ENCODE results near the gene NFAT5.
A peak's percentile ranks its signal among the peaks of the same experiment; 100 is the strongest.
"Not testable (repeated sequence)": the region's sequence is repeated elsewhere in the genome, so short reads cannot be mapped to it uniquely, and the experiment has no call there.

NFAT5 gene

DNA sequence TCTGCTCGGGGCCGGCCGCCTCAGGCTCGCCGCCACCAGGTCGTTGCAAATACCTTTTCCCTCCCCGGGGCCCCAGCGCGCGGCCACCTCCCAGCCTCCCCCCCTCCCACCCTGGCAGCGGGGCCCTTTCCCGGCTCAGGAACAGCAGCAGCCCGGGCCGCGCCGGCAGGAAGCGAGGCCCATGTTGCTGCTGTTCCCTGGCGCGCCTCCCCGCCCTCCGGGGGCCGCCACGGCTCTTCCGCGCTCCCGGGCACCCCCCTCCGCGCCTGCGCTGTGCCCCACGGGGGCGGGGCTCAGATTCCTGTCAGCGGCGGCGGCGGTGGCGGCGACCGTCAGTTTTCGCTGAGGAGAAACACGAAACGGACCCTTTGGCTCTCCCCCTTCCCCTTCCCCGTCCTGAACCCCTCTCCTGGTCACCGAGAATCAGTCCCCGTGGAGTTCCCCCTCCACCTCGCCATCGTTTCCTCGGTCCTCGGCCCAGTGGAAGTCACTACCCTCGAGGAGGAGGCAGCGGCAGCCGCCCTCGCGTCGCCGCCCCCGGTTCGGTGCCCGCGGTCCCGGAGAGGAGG is at the start of gene NFAT5:
Gene NFAT5 (plus strand): TSS at position 296 of the 569 bp plus-strand sequence. CDS start 336 bp downstream, outside the sequence.
- no peaks in the 10 kb centered on the region for H3K27me3 Mint-ChIP-seq
- peaks cover 36% of the 10 kb centered on the region for H3K36me3 Mint-ChIP-seq (ENCODE audit: low read depth)
- peaks cover 67% of the 10 kb centered on the region for H3K4me1 Mint-ChIP-seq (ENCODE audit: low read depth)

DNA sequence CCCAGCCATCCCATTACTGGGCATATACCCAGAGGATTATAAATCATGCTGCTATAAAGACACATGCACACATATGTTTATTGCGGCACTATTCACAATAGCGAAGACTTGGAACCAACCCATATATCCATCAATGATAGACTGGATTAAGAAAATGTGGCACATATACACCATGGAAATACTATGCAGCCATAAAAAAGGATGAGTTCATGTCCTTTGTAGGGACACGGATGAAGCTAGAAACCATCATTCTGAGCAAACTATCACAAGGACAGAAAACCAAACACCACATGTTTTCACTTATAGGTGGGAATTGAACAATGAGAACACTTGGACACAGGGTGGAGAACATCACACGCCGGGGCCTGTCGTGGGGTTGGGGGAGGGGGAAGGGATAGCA is 47.9 kb upstream of the NFAT5 start:
- H3K4me3 Mint-ChIP-seq; H3K27me3 Mint-ChIP-seq; H3K36me3 Mint-ChIP-seq (ENCODE audit: low read depth); H3K27ac Mint-ChIP-seq: not testable (repeated sequence)
- peaks cover 17% of the 10 kb centered on the region for H3K9me3 Mint-ChIP-seq
- H3K4me1 Mint-ChIP-seq (ENCODE audit: low read depth): peaks cover 56% of the 10 kb centered on the region

More for the DNA sequence above, at the start of gene NFAT5:
- Mint-ChIP-seq H3K4me3 (peak within 1 kb of the TSS; percentile 95), H3K27ac (peak within 1 kb of the TSS; percentile 99), H3K9me3 (no peaks in the 10 kb centered on the region)

DNA sequence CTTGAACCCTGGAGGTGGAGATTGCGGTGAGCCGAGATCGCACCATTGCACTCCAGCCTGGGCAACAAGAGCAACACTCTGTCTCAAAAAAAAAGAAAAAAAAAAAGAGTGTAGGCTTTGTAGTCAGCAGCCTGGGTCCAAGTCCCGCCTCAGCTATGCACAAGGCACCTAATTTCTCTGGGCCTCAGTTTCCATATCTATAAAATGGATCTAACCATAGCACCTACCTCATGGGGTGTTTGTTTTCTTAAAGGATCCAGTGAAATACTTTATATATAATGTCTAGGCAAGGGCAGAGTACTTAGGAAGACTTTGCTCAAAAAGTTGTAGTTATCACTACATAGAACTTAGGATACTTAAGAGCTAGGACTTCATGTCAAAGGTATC is 45.4 kb upstream of the NFAT5 start:
- Mint-ChIP-seq H3K9me3 (peaks cover 11% of the 10 kb centered on the region), H3K36me3 (ENCODE audit: low read depth) (peaks cover 5% of the 10 kb centered on the region), H3K27ac (peak overlapping the region; percentile 95), H3K4me3 (peak overlapping the region; percentile 51), H3K27me3 (no peaks in the 10 kb centered on the region), H3K4me1 (ENCODE audit: low read depth) (peaks cover 41% of the 10 kb centered on the region)

DNA sequence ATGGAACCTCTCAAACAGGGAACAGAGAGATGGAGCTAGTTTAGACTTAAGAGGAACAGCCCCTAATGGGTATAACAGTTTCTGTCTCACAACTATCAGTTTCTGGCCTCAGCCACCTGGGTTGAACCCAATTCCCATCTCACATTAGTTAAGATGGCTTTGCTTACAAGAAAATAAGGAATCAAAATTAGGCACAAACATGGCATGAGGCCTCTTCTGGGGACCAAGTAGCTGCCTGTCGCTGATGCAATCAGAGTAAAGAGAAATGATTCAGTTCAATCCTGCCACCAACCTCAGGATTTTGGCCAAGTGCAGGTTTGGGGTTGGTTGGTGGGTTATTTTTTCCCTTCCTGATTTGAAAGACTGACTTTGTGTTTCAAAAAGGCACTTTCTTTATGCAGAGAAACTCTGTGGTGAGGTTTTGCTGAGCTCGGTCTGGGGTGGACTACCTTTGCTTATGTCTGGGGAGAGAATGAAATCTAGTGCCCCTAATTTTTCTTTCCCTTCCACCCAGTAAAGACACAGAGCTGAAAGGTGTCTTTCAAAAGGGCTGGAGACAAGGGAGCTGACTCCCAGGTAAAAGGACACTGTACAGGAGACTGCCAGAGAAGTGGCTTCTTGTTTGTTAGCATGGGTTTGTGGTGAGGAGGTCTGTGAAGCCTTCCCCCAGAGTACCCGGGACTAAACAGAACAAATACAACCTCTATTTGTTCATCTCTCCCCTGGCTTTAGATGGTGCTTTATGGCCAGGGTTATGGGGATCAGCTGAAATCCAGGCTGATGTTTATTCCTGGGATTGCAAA is 44.8 kb upstream of the NFAT5 start:
- no peaks in the 10 kb centered on the region for H3K27me3 Mint-ChIP-seq
- H3K9me3 Mint-ChIP-seq: peaks cover 11% of the 10 kb centered on the region
- peaks cover 35% of the 10 kb centered on the region for H3K4me1 Mint-ChIP-seq (ENCODE audit: low read depth)
- H3K27ac Mint-ChIP-seq: peak overlapping the region; percentile 95
- peaks cover 5% of the 10 kb centered on the region for H3K36me3 Mint-ChIP-seq (ENCODE audit: low read depth)
- H3K4me3 Mint-ChIP-seq: peak overlapping the region; percentile 51

DNA sequence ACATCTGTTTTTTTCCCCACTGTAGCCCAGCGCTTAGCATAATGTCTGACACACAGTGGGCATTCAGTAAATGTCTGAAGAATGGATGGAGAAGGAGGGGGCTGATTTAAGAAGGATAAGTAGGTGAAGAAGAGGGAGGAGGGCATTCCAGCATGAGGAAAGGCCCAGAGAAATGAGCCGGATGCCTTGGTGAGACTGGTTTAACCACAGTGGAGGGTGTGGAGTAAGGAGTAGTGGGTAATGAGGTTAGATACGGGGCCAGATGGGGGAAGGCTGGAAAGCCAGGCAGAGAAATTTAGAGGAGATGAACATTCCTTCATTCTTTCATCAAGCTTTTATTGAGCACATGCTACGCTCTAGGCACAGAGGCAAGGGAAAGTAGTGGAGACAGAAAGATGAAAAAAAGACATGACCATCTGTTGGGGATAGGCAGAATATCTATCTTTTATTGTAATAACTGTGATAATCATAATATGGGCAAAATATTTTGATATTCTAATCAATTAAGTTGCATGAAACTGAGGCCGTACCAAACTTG is 43.7 kb upstream of the NFAT5 start:
- Mint-ChIP-seq H3K36me3 (ENCODE audit: low read depth) (peaks cover 5% of the 10 kb centered on the region), H3K4me1 (ENCODE audit: low read depth) (peaks cover 33% of the 10 kb centered on the region), H3K27ac (peak overlapping the region; percentile 69), H3K9me3 (peaks cover 11% of the 10 kb centered on the region), H3K27me3 (no peaks in the 10 kb centered on the region), H3K4me3 (no peak overlapping the region)

DNA sequence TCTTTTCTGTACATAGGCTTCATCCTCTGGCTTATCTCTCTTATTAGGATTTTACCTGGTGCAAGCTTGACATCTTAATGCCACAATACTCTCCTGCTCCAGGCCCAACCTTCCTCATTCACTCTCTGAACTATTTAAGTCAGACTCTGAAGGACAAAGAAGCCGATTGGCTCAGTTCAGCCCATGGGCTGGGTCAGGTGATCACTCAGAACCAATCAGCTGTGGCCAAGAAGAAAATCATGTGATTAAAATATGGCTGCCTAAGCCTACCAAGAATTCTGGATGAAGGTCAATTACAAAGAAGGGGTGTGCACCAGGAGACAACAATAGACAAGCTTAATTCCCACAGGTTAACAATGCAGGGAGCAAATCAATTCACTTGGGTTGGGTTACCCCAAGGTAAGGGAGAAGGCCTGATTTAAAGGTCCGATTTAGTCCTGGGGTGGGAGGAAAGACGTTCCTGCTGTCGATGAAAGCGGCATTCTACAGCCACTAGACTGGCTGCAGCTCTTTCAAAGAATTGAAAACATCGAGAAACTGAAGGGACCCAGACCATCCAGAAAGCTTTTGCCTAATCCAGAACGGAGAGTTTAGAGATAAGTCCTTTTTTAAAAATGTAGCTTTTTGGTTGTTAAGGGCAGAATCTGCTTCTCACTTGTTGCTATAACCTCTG is 42.9 kb upstream of the NFAT5 start:
- Mint-ChIP-seq H3K27ac (peak overlapping the region; percentile 69), H3K4me1 (ENCODE audit: low read depth) (peaks cover 33% of the 10 kb centered on the region), H3K36me3 (ENCODE audit: low read depth) (peaks cover 5% of the 10 kb centered on the region), H3K4me3 (peak overlapping the region; percentile 27), H3K27me3 (no peaks in the 10 kb centered on the region), H3K9me3 (peaks cover 11% of the 10 kb centered on the region)

DNA sequence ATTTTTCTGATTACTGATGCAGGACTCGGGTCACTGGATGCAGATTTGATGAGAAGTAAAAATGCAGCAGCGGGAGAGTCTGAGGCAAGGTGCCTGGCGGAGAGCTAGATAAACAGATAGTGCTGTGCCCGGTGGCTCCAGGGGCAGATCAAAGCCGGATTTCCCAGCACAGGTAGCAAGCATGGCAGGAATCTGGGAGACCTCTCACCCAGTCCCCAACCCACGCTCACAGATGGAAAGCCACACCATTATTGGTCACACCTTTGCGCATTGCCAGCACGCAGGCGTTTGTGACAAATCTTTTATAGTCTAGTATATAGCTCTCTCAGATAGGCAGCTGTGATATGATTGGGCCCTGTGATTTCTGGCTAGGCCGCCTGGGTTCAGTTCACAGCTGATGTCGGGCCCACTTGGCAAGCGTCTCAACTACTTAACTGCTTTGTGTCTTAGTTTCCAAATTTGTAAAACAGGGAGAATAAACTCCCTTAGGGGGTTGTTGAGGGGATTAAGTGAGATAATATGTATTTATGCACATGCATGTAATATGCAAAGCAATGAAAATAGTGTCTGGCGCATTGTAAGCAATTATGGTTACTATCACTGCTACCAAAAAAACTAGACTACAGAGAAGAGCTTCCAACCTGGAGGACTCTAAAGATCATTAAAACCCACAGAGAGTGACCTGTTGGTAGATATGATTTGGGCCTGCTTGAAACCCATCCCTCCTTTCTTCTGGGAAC is 42.0 kb upstream of the NFAT5 start:
- peaks cover 11% of the 10 kb centered on the region for H3K9me3 Mint-ChIP-seq

DNA sequence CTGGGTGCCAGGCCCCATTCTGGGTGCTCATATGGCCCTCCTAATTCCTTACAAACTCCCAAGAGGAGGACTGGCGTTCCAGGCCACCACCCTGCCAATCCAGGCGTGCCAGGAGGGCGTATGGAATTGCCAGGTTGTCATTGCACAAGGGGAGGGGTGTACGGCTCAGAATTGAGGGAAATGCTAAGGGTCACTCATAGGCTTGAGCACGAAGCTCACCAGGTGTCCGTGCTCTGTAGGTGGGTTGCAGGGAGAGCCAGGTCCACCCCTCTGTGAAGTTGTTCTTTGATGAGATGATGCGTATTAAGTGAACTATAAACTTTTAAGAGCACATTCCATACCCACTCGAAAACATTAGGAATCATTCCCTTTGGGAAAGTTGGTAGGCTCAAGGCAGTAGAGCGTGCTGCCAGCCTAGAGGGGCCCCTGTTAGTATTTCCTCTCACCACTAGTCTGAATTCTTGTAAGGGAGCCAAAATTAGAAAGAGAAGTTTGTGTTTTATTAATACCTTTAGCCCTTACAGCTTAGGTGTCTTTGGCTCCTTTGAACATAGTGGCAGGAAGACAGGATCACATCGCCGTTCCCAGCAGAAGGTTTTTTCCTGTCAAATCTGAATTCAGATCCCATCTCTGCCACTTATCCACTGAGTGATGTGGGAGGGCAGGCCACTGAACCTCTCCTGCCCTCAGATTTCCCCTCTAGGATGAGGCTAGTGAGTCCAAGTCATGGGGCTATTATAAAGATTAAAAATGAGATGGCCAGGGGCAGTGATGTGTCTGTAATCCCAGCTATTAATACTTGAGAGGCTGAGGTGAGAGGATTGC is 38.7 kb upstream of the NFAT5 start:
- H3K4me3 Mint-ChIP-seq: no peak overlapping the region
- no peak overlapping the region for H3K27ac Mint-ChIP-seq
- peaks cover 9% of the 10 kb centered on the region for H3K9me3 Mint-ChIP-seq
- H3K27me3 Mint-ChIP-seq: no peaks in the 10 kb centered on the region
- H3K4me1 Mint-ChIP-seq (ENCODE audit: low read depth): peaks cover 37% of the 10 kb centered on the region
- H3K36me3 Mint-ChIP-seq (ENCODE audit: low read depth): peaks cover 5% of the 10 kb centered on the region

More for the DNA sequence above, 42.0 kb upstream of the NFAT5 start:
- peaks cover 5% of the 10 kb centered on the region for H3K36me3 Mint-ChIP-seq (ENCODE audit: low read depth)
- H3K27me3 Mint-ChIP-seq: no peaks in the 10 kb centered on the region
- no peak overlapping the region for H3K27ac Mint-ChIP-seq
- H3K4me1 Mint-ChIP-seq (ENCODE audit: low read depth): peaks cover 33% of the 10 kb centered on the region
- no peak overlapping the region for H3K4me3 Mint-ChIP-seq

GRCh38 chr16:69531988-69532387 is 33.8 kb upstream of the NFAT5 start:
- H3K27me3 Mint-ChIP-seq: no peaks in the 10 kb centered on the region
- H3K4me1 Mint-ChIP-seq (ENCODE audit: low read depth): peaks cover 57% of the 10 kb centered on the region
- H3K9me3 Mint-ChIP-seq: no peaks in the 10 kb centered on the region
- H3K4me3 Mint-ChIP-seq: no peak overlapping the region
- no peak overlapping the region for H3K27ac Mint-ChIP-seq
- H3K36me3 Mint-ChIP-seq (ENCODE audit: low read depth): no peaks in the 10 kb centered on the region

- Mint-ChIP-seq H3K9me3 (no peaks in the 10 kb centered on the region), H3K27me3 (no peaks in the 10 kb centered on the region), H3K4me1 (ENCODE audit: low read depth) (peaks cover 60% of the 10 kb centered on the region), H3K27ac (peak overlapping the region; percentile 12), H3K4me3 (no peak overlapping the region), H3K36me3 (ENCODE audit: low read depth) (no peaks in the 10 kb centered on the region)
Observed at GRCh38 chr16:69532641-69533455, 32.9 kb upstream of the NFAT5 start.

DNA sequence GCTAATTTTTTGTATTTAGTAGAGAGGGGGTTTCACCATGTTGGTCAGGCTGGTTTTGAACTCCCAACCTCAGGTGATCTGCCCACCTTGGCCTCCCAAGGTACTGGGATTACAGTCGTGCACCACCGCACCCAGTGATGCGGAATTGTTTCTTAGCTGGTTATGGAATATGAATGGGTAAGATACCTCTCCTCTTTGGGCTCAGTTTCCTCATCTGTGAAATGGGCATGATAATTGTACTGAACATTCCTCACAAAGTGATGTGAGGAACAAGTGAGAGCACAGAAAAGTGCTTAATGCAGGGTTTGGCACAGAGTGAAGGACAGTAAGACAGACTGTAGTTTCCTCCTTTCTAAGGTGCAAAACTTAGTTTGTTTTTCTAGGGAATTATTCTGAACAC is 31.0 kb upstream of the NFAT5 start:
- Mint-ChIP-seq H3K36me3 (ENCODE audit: low read depth) (no peaks in the 10 kb centered on the region), H3K9me3 (no peaks in the 10 kb centered on the region), H3K4me3 (peak overlapping the region; percentile 17), H3K27ac (peak overlapping the region; percentile 27), H3K4me1 (ENCODE audit: low read depth) (peaks cover 54% of the 10 kb centered on the region), H3K27me3 (no peaks in the 10 kb centered on the region)

DNA sequence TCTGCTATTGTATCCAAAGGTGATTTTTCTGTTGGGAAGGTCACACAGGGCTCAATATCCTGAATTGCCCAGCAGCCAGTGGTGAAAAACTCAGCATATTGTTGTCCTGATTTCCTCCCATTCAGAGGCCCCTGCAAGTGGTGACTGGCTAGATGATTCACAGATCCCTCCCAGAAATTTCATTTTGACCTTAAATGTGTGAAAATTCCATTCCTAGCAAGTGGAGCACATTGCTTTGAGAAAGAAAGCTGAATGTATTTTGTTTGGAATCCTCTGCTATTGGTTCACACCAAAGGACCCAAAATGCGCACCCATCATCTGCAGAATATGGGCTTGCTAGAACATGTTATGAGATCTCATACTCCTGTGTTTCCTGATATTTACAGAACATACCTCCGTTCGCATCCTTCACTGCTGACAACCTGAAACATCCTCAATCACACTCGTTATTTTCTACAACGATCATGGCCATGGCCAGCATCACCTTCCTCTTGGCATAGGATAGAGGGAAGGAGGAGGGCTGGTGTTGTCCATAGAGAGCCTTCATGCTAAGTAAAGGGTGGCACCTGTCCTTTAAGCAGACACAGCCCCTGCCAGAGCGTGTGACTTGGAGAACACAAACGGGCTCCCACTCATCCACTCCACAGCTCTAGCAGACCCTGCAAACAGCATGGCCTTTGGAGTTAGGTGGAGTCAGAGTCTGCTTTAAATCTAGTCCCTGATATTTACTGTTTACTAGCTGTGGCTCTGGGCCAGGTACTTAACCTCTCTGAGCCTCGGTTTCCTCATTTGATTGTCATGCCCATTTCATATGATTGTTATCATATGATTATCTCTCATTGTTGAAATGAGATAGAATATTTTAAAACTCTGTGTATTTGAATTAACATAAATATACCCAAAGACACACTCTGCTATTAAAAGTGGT is 30.4 kb upstream of the NFAT5 start:
- Mint-ChIP-seq H3K9me3 (no peaks in the 10 kb centered on the region), H3K4me3 (peak overlapping the region; percentile 17), H3K36me3 (ENCODE audit: low read depth) (no peaks in the 10 kb centered on the region), H3K27ac (peak overlapping the region; percentile 31), H3K27me3 (no peaks in the 10 kb centered on the region), H3K4me1 (ENCODE audit: low read depth) (peaks cover 54% of the 10 kb centered on the region)

Measured in stimulated activated naive CD8-positive, alpha-beta T cell treated with anti-CD3 and anti-CD28 coated beads, Interleukin-15, Interleukin-2, amounts not matched to agents 100 ng/mL and 50 ng/mL, for 24 hours (primary cell).